ENCODE measurements around the gene CDKAL1. TPM values are rescaled to one million over a fixed set of nuclear protein-coding genes. Genes with fewer than 3 reads are reported as not detected.

Gene CDKAL1
- total RNA-seq, 1 donor from 2014 or later, result 9.1 TPM

- Histone ChIP-seq H3K27ac (replicated peaks) (no peak overlapping the region), H3K9me3 (replicated peaks) (no peaks in the 10 kb centered on the region), H3K4me3 (no peak overlapping the region), H3K27me3 (ENCODE audit: low read depth) (no peaks in the 10 kb centered on the region), H3K4me1 (peaks cover 26% of the 10 kb centered on the region), H3K36me3 (no peaks in the 10 kb centered on the region)
- intact Hi-C loops (cut with micrococcal nuclease), result no loop called here
- no peak for DNase-seq
- TF ChIP-seq CTCF (IDR thresholded peaks at IDR 0.05; ENCODE audit: borderline replicate concordance), result no peak
These were observed 565.4 kb downstream of the CDKAL1 start for GRCh38 chr6:21099338-21100314.

- H3K27ac ChIP-seq (replicated peaks), result no peak overlapping the region
- no peak for TF ChIP-seq CTCF (IDR thresholded peaks at IDR 0.05; ENCODE audit: borderline replicate concordance)
- no peak overlapping the region for H3K4me3 ChIP-seq
- intact Hi-C loops (cut with micrococcal nuclease), result no loop called here
- no peak for DNase-seq
- no peaks in the 10 kb centered on the region for H3K36me3 ChIP-seq
- no peaks in the 10 kb centered on the region for H3K27me3 ChIP-seq (ENCODE audit: low read depth)
- H3K4me1 ChIP-seq, result peaks cover 35% of the 10 kb centered on the region
- H3K9me3 ChIP-seq (replicated peaks), result no peaks in the 10 kb centered on the region
These were observed 566.7 kb downstream of the CDKAL1 start for GRCh38 chr6:21100991-21101390.

- no peak for TF ChIP-seq CTCF (IDR thresholded peaks at IDR 0.05; ENCODE audit: borderline replicate concordance)
- intact Hi-C loops (cut with micrococcal nuclease), result no loop called here
- Histone ChIP-seq H3K4me1 (peaks cover 35% of the 10 kb centered on the region), H3K9me3 (replicated peaks) (no peaks in the 10 kb centered on the region), H3K4me3 (no peak overlapping the region), H3K36me3 (no peaks in the 10 kb centered on the region), H3K27me3 (ENCODE audit: low read depth) (no peaks in the 10 kb centered on the region), H3K27ac (replicated peaks) (no peak overlapping the region)
- DNase-seq, result no peak
These were observed 567.4 kb downstream of the CDKAL1 start for GRCh38 chr6:21101694-21102093.

- TF ChIP-seq CTCF (IDR thresholded peaks at IDR 0.05; ENCODE audit: borderline replicate concordance), result no peak
- no peak for DNase-seq
- no peak overlapping the region for H3K27ac ChIP-seq (replicated peaks)
- no peaks in the 10 kb centered on the region for H3K27me3 ChIP-seq (ENCODE audit: low read depth)
- intact Hi-C loops (cut with micrococcal nuclease), result no loop called here
- peaks cover 35% of the 10 kb centered on the region for H3K4me1 ChIP-seq
- H3K36me3 ChIP-seq, result no peaks in the 10 kb centered on the region
- no peaks in the 10 kb centered on the region for H3K9me3 ChIP-seq (replicated peaks)
- H3K4me3 ChIP-seq, result no peak overlapping the region
These were observed 567.9 kb downstream of the CDKAL1 start for GRCh38 chr6:21102201-21102600.

DNA sequence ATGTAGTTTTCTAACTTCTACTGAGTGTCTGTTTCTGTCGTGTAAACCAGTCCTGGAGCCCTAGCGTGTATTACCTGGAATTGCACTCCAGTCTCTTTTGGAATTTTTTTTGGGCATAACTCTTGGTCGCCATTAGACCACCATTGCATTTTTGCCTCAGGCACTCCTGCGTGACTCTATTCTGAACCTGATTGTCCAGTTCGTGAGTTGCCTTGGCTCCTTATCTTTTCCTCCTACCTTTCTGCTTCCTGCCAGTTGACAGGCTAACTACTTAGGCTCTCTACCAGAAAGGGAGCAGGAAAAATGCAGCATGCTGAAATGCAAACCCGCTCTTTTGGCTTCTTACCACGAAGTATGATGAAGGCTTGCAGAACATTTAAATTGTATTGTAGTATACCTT lies 568.4 kb downstream of the CDKAL1 start:
- H3K9me3 ChIP-seq (replicated peaks), result no peaks in the 10 kb centered on the region
- H3K27ac ChIP-seq (replicated peaks), result no peak overlapping the region
- peaks cover 35% of the 10 kb centered on the region for H3K4me1 ChIP-seq
- intact Hi-C loops (cut with micrococcal nuclease), result no loop called here
- no peak overlapping the region for H3K4me3 ChIP-seq
- H3K27me3 ChIP-seq (ENCODE audit: low read depth), result no peaks in the 10 kb centered on the region
- H3K36me3 ChIP-seq, result no peaks in the 10 kb centered on the region
- no peak for DNase-seq
- no peak for TF ChIP-seq CTCF (IDR thresholded peaks at IDR 0.05; ENCODE audit: borderline replicate concordance)
